SK-N-SH treated with all-trans-retinoic acid at 6 μM for 48 hours (cell line): ENCODE results near the gene STK39.

Experiments
- ATAC-seq: fragments of 200-7000 bp; cut with Tn5 transposase; 3 replicates; pipeline ENCODE4 v1.9.1; 2020; ENCODE audit warnings: mild to moderate bottlenecking, moderate library complexity
- ARNTL ChIP-seq: fragments of 450-650 bp; formaldehyde crosslinking; IDR thresholded peaks from 2 replicates; pipeline ENCODE4 v1.5.0; 2020; ENCODE audit warnings: low read depth, mild to moderate bottlenecking, moderate library complexity, borderline replicate concordance
- BACH2 ChIP-seq: fragments of 250-450 bp; sonication (Bioruptor Pico); IDR thresholded peaks from 2 replicates; pipeline ENCODE4 v1.9.0; 2021; ENCODE audit warnings: mild to moderate bottlenecking, borderline replicate concordance
- CREB5 ChIP-seq: fragments of 250-450 bp; sonication (Bioruptor Pico); IDR thresholded peaks from 2 replicates; pipeline ENCODE4 v1.5.1; 2020; ENCODE audit warnings: low read depth, mild to moderate bottlenecking, moderate library complexity
- CSDC2 ChIP-seq: fragments of 250-450 bp; sonication (Bioruptor Pico); IDR thresholded peaks from 2 replicates; pipeline ENCODE4 v1.5.0; 2020; ENCODE audit warnings: mild to moderate bottlenecking, moderate library complexity
- ESRRG ChIP-seq: fragments of 250-450 bp; sonication (Bioruptor Pico); IDR thresholded peaks from 2 replicates; pipeline ENCODE4 v1.6.1; 2021; ENCODE audit warnings: mild to moderate bottlenecking
- GLIS3 ChIP-seq: fragments of 250-450 bp; sonication (Bioruptor Pico); IDR thresholded peaks from 2 replicates; pipeline ENCODE4 v1.5.0; 2020; ENCODE audit warnings: mild to moderate bottlenecking, moderate library complexity
- ISL1 ChIP-seq: fragments of 250-450 bp; sonication (Bioruptor Pico); IDR thresholded peaks from 2 replicates; pipeline ENCODE4 v2.1.2; 2022; ENCODE audit warnings: mild to moderate bottlenecking, moderate library complexity
- OSR1 ChIP-seq: fragments of 250-450 bp; sonication (Bioruptor Pico); IDR thresholded peaks from 2 replicates; pipeline ENCODE4 v1.8.0; 2022; ENCODE audit warnings: moderate library complexity, mild to moderate bottlenecking, inconsistent platforms
- PATZ1 ChIP-seq: fragments of 250-450 bp; sonication (Bioruptor Pico); IDR thresholded peaks from 2 replicates; pipeline ENCODE4 v1.8.0; 2020; ENCODE audit warnings: mild to moderate bottlenecking, moderate library complexity, borderline replicate concordance
- PPARA ChIP-seq: fragments of 250-450 bp; sonication (Bioruptor Pico); IDR thresholded peaks from 2 replicates; pipeline ENCODE4 v1.5.0; 2020; ENCODE audit warnings: mild to moderate bottlenecking, borderline replicate concordance
- SNAI2 ChIP-seq: fragments of 250-450 bp; sonication (Bioruptor Pico); IDR thresholded peaks from 2 replicates; pipeline ENCODE4 v1.5.0; 2020; ENCODE audit warnings: mild to moderate bottlenecking, moderate library complexity
- TCF4 ChIP-seq: fragments of 250-450 bp; sonication (Bioruptor Pico); IDR thresholded peaks from 2 replicates; pipeline ENCODE4 v1.8.0; 2021; ENCODE audit warnings: mild to moderate bottlenecking, moderate library complexity, borderline replicate concordance
- TOX ChIP-seq: fragments of 250-450 bp; sonication (Bioruptor Pico); IDR thresholded peaks from 2 replicates; pipeline ENCODE4 v1.8.0; 2021; ENCODE audit warnings: mild to moderate bottlenecking, moderate library complexity, borderline replicate concordance
- TSHZ2 ChIP-seq: fragments of 250-450 bp; sonication (Bioruptor Pico); IDR thresholded peaks from 2 replicates; pipeline ENCODE4 v1.5.0; 2020; ENCODE audit warnings: mild to moderate bottlenecking, moderate library complexity
- ZC3H10 ChIP-seq: fragments of 250-450 bp; sonication (Bioruptor Pico); IDR thresholded peaks from 2 replicates; pipeline ENCODE4 v1.5.1; 2021; ENCODE audit warnings: mild to moderate bottlenecking, moderate library complexity
- ZFP3 ChIP-seq: fragments of 250-450 bp; sonication (Bioruptor Pico); IDR thresholded peaks from 2 replicates; pipeline ENCODE4 v1.5.0; 2020; ENCODE audit warnings: mild to moderate bottlenecking, moderate library complexity
- ZFP30 ChIP-seq: fragments of 450-650 bp; formaldehyde crosslinking; IDR thresholded peaks from 2 replicates; pipeline ENCODE4 v1.5.0; 2022; ENCODE audit warnings: mild to moderate bottlenecking, moderate library complexity
- ZNF565 ChIP-seq: fragments of 450-650 bp; formaldehyde crosslinking; conservative IDR thresholded peaks from 2 replicates; pipeline ENCODE4 v1.5.0; 2020; ENCODE audit warnings: low read depth, mild to moderate bottlenecking, moderate library complexity
- ZNF70 ChIP-seq: fragments of 450-650 bp; formaldehyde crosslinking; IDR thresholded peaks from 2 replicates; pipeline ENCODE4 v1.5.0; 2020; ENCODE audit warnings: mild to moderate bottlenecking, moderate library complexity
- ZNF8 ChIP-seq: fragments of 450-650 bp; formaldehyde crosslinking; IDR thresholded peaks from 2 replicates; pipeline ENCODE4 v1.5.0; 2020; ENCODE audit warnings: mild to moderate bottlenecking, moderate library complexity
- TF ChIP-seq, protein P1 (sequence below): fragments of 250-450 bp; sonication (Bioruptor Pico); IDR thresholded peaks from 2 replicates; pipeline ENCODE4 v1.8.0; 2021; ENCODE audit warnings: low read depth, mild to moderate bottlenecking, moderate library complexity, borderline replicate concordance
- TF ChIP-seq, protein P2 (sequence below): fragments of 250-450 bp; sonication (Bioruptor Pico); IDR thresholded peaks from 2 replicates; pipeline ENCODE4 v1.5.1; 2021; ENCODE audit warnings: mild to moderate bottlenecking, moderate library complexity

Gene STK39

GRCh38 chr2:168037778-168038177, 209.6 kb downstream of the STK39 start:
- no peak for ATAC-seq
- TF ChIP-seq CSDC2 (CRISPR knock-in tag) (no peak), GLIS3 (no peak), CREB5 (no peak)
- TF ChIP-seq, protein P1, sequence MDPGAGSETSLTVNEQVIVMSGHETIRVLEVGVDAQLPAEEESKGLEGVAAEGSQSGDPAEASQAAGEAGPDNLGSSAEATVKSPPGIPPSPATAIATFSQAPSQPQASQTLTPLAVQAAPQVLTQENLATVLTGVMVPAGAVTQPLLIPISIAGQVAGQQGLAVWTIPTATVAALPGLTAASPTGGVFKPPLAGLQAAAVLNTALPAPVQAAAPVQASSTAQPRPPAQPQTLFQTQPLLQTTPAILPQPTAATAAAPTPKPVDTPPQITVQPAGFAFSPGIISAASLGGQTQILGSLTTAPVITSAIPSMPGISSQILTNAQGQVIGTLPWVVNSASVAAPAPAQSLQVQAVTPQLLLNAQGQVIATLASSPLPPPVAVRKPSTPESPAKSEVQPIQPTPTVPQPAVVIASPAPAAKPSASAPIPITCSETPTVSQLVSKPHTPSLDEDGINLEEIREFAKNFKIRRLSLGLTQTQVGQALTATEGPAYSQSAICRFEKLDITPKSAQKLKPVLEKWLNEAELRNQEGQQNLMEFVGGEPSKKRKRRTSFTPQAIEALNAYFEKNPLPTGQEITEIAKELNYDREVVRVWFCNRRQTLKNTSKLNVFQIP (CRISPR knock-in tag): no peak

DNA sequence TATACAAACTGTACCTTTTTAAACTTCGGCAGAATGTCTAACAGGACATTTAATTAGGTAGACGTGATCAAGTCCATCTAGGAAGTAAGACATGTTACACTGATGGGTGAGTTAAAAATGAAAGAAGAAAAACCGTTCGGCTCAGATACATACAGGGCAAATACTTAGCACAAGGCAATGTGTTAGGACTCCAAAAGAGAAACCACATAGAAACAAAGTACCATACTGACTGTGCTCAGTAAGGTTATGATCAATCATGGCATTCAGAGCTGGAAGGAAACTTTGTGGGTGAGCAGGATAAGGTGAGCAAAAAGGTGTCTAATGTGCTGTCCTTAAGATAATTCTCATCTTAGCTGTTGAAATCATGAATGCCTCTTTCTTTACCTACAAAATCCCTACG, 211.9 kb downstream of the STK39 start:
- no peak for TF ChIP-seq ZNF565 (CRISPR knock-in tag)
- no peak for TF ChIP-seq GLIS3
- no peak for TF ChIP-seq OSR1 (CRISPR knock-in tag)
- no peak for TF ChIP-seq TSHZ2 (CRISPR knock-in tag)
- no peak for TF ChIP-seq ZNF8 (CRISPR knock-in tag)
- TF ChIP-seq PPARA (CRISPR knock-in tag): no peak
- TF ChIP-seq TCF4 (CRISPR knock-in tag): no peak
- TF ChIP-seq PATZ1 (CRISPR knock-in tag): no peak
- TF ChIP-seq ZFP30 (CRISPR knock-in tag): no peak
- no peak for TF ChIP-seq ESRRG (CRISPR knock-in tag)
- TF ChIP-seq, protein P2, sequence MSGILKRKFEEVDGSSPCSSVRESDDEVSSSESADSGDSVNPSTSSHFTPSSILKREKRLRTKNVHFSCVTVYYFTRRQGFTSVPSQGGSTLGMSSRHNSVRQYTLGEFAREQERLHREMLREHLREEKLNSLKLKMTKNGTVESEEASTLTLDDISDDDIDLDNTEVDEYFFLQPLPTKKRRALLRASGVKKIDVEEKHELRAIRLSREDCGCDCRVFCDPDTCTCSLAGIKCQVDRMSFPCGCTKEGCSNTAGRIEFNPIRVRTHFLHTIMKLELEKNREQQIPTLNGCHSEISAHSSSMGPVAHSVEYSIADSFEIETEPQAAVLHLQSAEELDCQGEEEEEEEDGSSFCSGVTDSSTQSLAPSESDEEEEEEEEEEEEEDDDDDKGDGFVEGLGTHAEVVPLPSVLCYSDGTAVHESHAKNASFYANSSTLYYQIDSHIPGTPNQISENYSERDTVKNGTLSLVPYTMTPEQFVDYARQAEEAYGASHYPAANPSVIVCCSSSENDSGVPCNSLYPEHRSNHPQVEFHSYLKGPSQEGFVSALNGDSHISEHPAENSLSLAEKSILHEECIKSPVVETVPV (CRISPR knock-in tag): no peak
- no peak for TF ChIP-seq ZNF70 (CRISPR knock-in tag)
- TF ChIP-seq SNAI2: no peak
- TF ChIP-seq ISL1 (CRISPR knock-in tag): no peak
- no peak for TF ChIP-seq CREB5
- no peak for TF ChIP-seq BACH2 (CRISPR knock-in tag)
- TF ChIP-seq ARNTL (CRISPR knock-in tag): no peak
- TF ChIP-seq ZFP3 (CRISPR knock-in tag): no peak
- no peak for TF ChIP-seq TOX (CRISPR knock-in tag)
- ATAC-seq: no peak

DNA sequence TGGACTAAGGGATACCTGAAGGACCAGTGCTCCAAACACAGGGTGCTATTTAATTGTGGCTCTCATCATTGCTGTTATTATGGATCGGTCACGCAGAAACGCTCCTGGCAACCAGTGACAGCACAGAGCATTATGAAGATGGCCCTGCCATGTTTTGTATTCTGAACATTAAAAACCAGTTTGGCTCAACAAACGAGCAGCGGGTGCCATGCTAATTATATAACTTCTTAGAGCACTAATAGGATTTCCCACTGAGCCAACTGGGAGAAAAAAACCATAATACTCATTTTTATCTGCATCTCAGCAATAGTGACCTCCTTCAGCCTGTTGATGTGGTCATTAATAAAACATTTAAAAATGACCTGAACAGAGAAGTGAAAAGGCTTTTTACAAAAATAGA, 212.8 kb downstream of the STK39 start:
- TF ChIP-seq ESRRG (CRISPR knock-in tag): no peak
- TF ChIP-seq ZC3H10 (CRISPR knock-in tag): no peak
- no peak for TF ChIP-seq ZNF70 (CRISPR knock-in tag)
- TF ChIP-seq ISL1 (CRISPR knock-in tag): no peak
- TF ChIP-seq, all 23 proteins: peak for 0

More for the DNA sequence above, 212.8 kb downstream of the STK39 start:
- ATAC-seq: no peak
